CD4-positive, alpha-beta memory T cell (primary cell): ENCODE measurements around the gene CPNE1. TPM values are rescaled to one million over a fixed set of nuclear protein-coding genes. Genes with fewer than 3 reads are reported as not detected.
A peak's percentile ranks its signal among the peaks of the same experiment; 100 is the strongest.

Experiments used
- CTCF ChIA-PET: fragments of 350-600 bp; sonication (Branson Sonifier 250); formaldehyde crosslinking; loops from one replicate; lab custom pipeline; 2021; ENCODE audit warnings: inconsistent platforms; ENCODE audit not compliant: partially characterized antibody; lab: Charles Lee
- POLR2A ChIA-PET: fragments of 350-600 bp; sonication (Branson Sonifier 250); formaldehyde crosslinking; loops from one replicate; lab custom pipeline; 2021; ENCODE audit not compliant: partially characterized antibody; lab: Charles Lee
- DNase-seq, 5 donors: peaks; one replicate each; pipeline versions ENCODE4 v3.0.0 to v3.0.0-alpha.2; 2020 to 2022; ENCODE audit warnings: mixed read lengths in 1 of 5
- H3K27ac ChIP-seq: one replicate; pipeline ENCODE4 v1.7.0; 2013; ENCODE audit warnings: low read depth, low read length
- H3K27me3 ChIP-seq: 2 replicates; pipeline ENCODE4 v1.7.0; 2013; ENCODE audit warnings: mild to moderate bottlenecking, low read length, moderate library complexity; ENCODE audit not compliant: insufficient read depth
- H3K36me3 ChIP-seq: 2 replicates; pipeline ENCODE4 v1.7.0; 2013; ENCODE audit warnings: mild to moderate bottlenecking, low read length, moderate library complexity; ENCODE audit not compliant: insufficient read depth
- H3K4me1 ChIP-seq: 2 replicates; pipeline ENCODE4 v1.7.0; 2013; ENCODE audit warnings: mild to moderate bottlenecking, low read length, moderate library complexity; ENCODE audit not compliant: insufficient read depth
- H3K4me3 ChIP-seq, 2 donors: one replicate each; pipeline ENCODE4 v1.7.0; 2013; ENCODE audit warnings: low read length in 2 of 2, mild to moderate bottlenecking in 1 of 2
- H3K9me3 ChIP-seq, 2 donors: one replicate each; pipeline ENCODE4 v1.7.0; 2013; ENCODE audit warnings: low read length in 2 of 2, control low read depth in 1 of 2; ENCODE audit not compliant: control insufficient read depth in 1 of 2
- H3K27ac Mint-ChIP-seq, 7 donors: one replicate each; pipeline ENCODE4 v1.8.0; 2020 to 2021; ENCODE audit warnings: mixed read lengths in 7 of 7, mild to moderate bottlenecking in 6 of 7, inconsistent platforms in 3 of 7, moderate library complexity in 3 of 7
- H3K27me3 Mint-ChIP-seq, 2 donors: one replicate each; pipeline ENCODE4 v1.8.0; 2020 to 2021; ENCODE audit warnings: mixed read lengths in 2 of 2
- H3K36me3 Mint-ChIP-seq, 2 donors: one replicate each; pipeline ENCODE4 v1.8.0; 2020 to 2021; ENCODE audit warnings: mixed read lengths in 2 of 2, inconsistent platforms in 1 of 2, mild to moderate bottlenecking in 1 of 2
- H3K4me1 Mint-ChIP-seq, 4 donors: one replicate each; pipeline ENCODE4 v1.8.0; 2020 to 2021; ENCODE audit warnings: mixed read lengths in 4 of 4, mild to moderate bottlenecking in 1 of 4
- H3K4me3 Mint-ChIP-seq, 8 donors: one replicate each; pipeline ENCODE4 v1.8.0; 2020 to 2021; ENCODE audit warnings: mixed read lengths in 8 of 8, mild to moderate bottlenecking in 7 of 8, moderate library complexity in 6 of 8, inconsistent platforms in 3 of 8
- H3K9me3 Mint-ChIP-seq, 8 donors: one replicate each; pipeline ENCODE4 v1.8.0; 2020 to 2021; ENCODE audit warnings: mixed read lengths in 8 of 8, mild to moderate bottlenecking in 5 of 8, inconsistent platforms in 3 of 8, moderate library complexity in 1 of 8
- intact Hi-C: fragments of 100-400 bp; cut with micrococcal nuclease; formaldehyde crosslinking; loops from one replicate; pipeline ENCODE4 v1.15.1; 2023
- polyA plus RNA-seq, 2 donors: library from polyadenylated mRNA; unstranded; fragments of 300-500 nt; fragmentation: Illumina TruSeq; gene quantifications; one replicate each; pipeline ENCODE4 v1.2.3, GENCODE V29; 2021
- total RNA-seq, 2 experiments: library from RNA; stranded (reverse); gene quantifications; one replicate each; pipeline ENCODE4 v1.2.3, GENCODE V29; 2021

The CPNE1 gene
- total and polyA plus RNA-seq, 4 experiments from 2014 or later, result 305 to 353 (median 329) TPM

GRCh38 chr20:35617397-35618262 lies 47.1 kb downstream of the CPNE1 start:
- intact Hi-C loops, result loop anchor here (2.0 to 5.0 kb wide), 3 partner anchors 155 to 335 kb away; partner anchors contain the start of genes CEP250, PHF20 and SCAND1
- Mint-ChIP-seq H3K36me3 (peaks cover 0 to 7% of the 10 kb centered on the region in 2 donors), H3K27ac (peak overlapping the region; percentile 73 to 99 (median 91)), H3K4me1 (peaks cover 17 to 47% (median 34%) of the 10 kb centered on the region in 4 donors), H3K4me3 (peak overlapping the region; percentile 73 to 97 (median 88)), H3K9me3 (peaks cover 0 to 3% (median 0%) of the 10 kb centered on the region in 8 donors), H3K27me3 (peaks cover 0 to 3% of the 10 kb centered on the region in 2 donors)
- ChIA-PET CTCF (interaction anchor here (2.3 to 5.3 kb wide), 2 partner anchors 12 to 16 kb away, joined by 10 to 33 read pairs; no protein-coding TSS in a partner anchor), POLR2A (interaction anchor here (1.3 to 6.3 kb wide), 10 partner anchors 15 to 340 kb away, joined by 4 to 97 read pairs (median 17); partner anchors contain the start of genes CPNE1, ERGIC3, MMP24OS and NFS1)
- Histone ChIP-seq H3K27ac (no peak overlapping the region), H3K36me3 (no peaks in the 10 kb centered on the region), H3K27me3 (no peaks in the 10 kb centered on the region), H3K4me3 (peak overlapping the region; percentile 47 to 56), H3K9me3 (no peaks in the 10 kb centered on the region), H3K4me1 (peaks cover 39% of the 10 kb centered on the region)
- DNase-seq, result peak; percentile 15 to 72 (median 25)

GRCh38 chr20:35616465-35617396 lies 48.0 kb downstream of the CPNE1 start:
- Histone ChIP-seq H3K4me3 (peak overlapping the region; percentile 23 to 56), H3K36me3 (no peaks in the 10 kb centered on the region), H3K9me3 (no peaks in the 10 kb centered on the region), H3K27me3 (no peaks in the 10 kb centered on the region), H3K27ac (no peak overlapping the region), H3K4me1 (peaks cover 39% of the 10 kb centered on the region)
- Mint-ChIP-seq H3K27me3 (peaks cover 0 to 3% of the 10 kb centered on the region in 2 donors), H3K4me3 (peak overlapping the region; percentile 84 to 97 (median 88)), H3K27ac (peak overlapping the region; percentile 93 to 100 (median 96)), H3K4me1 (peaks cover 17 to 47% (median 34%) of the 10 kb centered on the region in 4 donors), H3K9me3 (peaks cover 0 to 3% (median 0%) of the 10 kb centered on the region in 8 donors), H3K36me3 (peaks cover 0 to 7% of the 10 kb centered on the region in 2 donors)
- intact Hi-C loops, result loop anchor here (1.0 to 5.0 kb wide), 9 partner anchors 15 to 336 kb away; partner anchors contain the start of genes CEP250, CPNE1, ERGIC3 and NFS1
- POLR2A ChIA-PET, result interaction anchor here (0.8 to 6.3 kb wide), 19 partner anchors 8 to 339 kb away, joined by 3 to 97 read pairs (median 7); partner anchors contain the start of genes CPNE1, ERGIC3, MMP24OS and NFS1
- CTCF ChIA-PET, result interaction anchor here (0.6 to 5.3 kb wide), 9 partner anchors 11 to 824 kb away, joined by 3 to 33 read pairs (median 3); no protein-coding TSS in a partner anchor
- peak in 2 of 5 donors; percentile 77 to 98 for DNase-seq

- Histone ChIP-seq H3K36me3 (no peaks in the 10 kb centered on the region), H3K27ac (peak within 1 kb of the TSS; percentile 91), H3K4me1 (peaks cover 39% of the 10 kb centered on the region), H3K27me3 (no peaks in the 10 kb centered on the region), H3K9me3 (no peaks in the 10 kb centered on the region), H3K4me3 (peak within 1 kb of the TSS; percentile 36 to 75)
- DNase-seq, result peak; percentile 88 to 100 (median 100)
- Mint-ChIP-seq H3K27me3 (peaks cover 0 to 3% of the 10 kb centered on the region in 2 donors), H3K9me3 (peaks cover 0 to 3% (median 0%) of the 10 kb centered on the region in 8 donors), H3K4me3 (peak within 1 kb of the TSS; percentile 84 to 97 (median 88)), H3K36me3 (peaks cover 0 to 6% of the 10 kb centered on the region in 2 donors), H3K4me1 (peaks cover 17 to 47% (median 33%) of the 10 kb centered on the region in 4 donors), H3K27ac (peak within 1 kb of the TSS; percentile 97 to 100 (median 99))
- CTCF ChIA-PET, result interaction anchor here (0.6 to 5.3 kb wide), 9 partner anchors 11 to 823 kb away, joined by 3 to 33 read pairs (median 3); no protein-coding TSS in a partner anchor
- intact Hi-C loops, result loop anchor here (1.0 to 5.0 kb wide), 9 partner anchors 15 to 336 kb away; partner anchors contain the start of genes CEP250, CPNE1, ERGIC3 and NFS1
- POLR2A ChIA-PET, result interaction anchor here (0.7 to 6.3 kb wide), 20 partner anchors 9 to 340 kb away, joined by 3 to 97 read pairs (median 5); partner anchors contain the start of genes CPNE1, ERGIC3, MMP24OS and NFS1
Observed at GRCh38 chr20:35615667-35616464, 48.8 kb downstream of the CPNE1 start, which contains the start of gene SPAG4. SPAG4 (plus strand) TSS chr20:35615829; CDS start chr20:35616004, 175 bp downstream.

- H3K36me3 ChIP-seq, result no peaks in the 10 kb centered on the region
- H3K4me1 ChIP-seq, result peaks cover 7% of the 10 kb centered on the region
- ChIA-PET POLR2A (interaction anchor here (0.9 kb wide), 1 partner anchor 132 kb away, joined by 3 read pairs; no protein-coding TSS in a partner anchor), CTCF (interaction anchor here (0.7 to 1.0 kb wide), 3 partner anchors 8 to 273 kb away, joined by 3 to 4 read pairs (median 3); no protein-coding TSS in a partner anchor)
- Mint-ChIP-seq H3K4me1 (peaks cover 3 to 12% (median 9%) of the 10 kb centered on the region in 4 donors), H3K4me3 (no peak overlapping the region), H3K27ac (no peak overlapping the region), H3K36me3 (peaks cover 0 to 3% of the 10 kb centered on the region in 2 donors), H3K27me3 (peaks cover 0 to 3% of the 10 kb centered on the region in 2 donors), H3K9me3 (peaks cover 0 to 6% (median 0%) of the 10 kb centered on the region in 8 donors)
- H3K27me3 ChIP-seq, result no peaks in the 10 kb centered on the region
- intact Hi-C loops, result no loop called here
- H3K9me3 ChIP-seq, result no peaks in the 10 kb centered on the region
- no peak overlapping the region for H3K4me3 ChIP-seq
- no peak overlapping the region for H3K27ac ChIP-seq
- DNase-seq, result no peak
Observed at GRCh38 chr20:35611482-35611881, 53.2 kb downstream of the CPNE1 start.

GRCh38 chr20:35610833-35611427 lies 53.8 kb downstream of the CPNE1 start:
- H3K4me1 Mint-ChIP-seq, result peaks cover 3 to 11% (median 6%) of the 10 kb centered on the region in 4 donors
- Histone ChIP-seq H3K27me3 (no peaks in the 10 kb centered on the region), H3K27ac (no peak overlapping the region), H3K4me3 (no peak overlapping the region), H3K4me1 (peaks cover 7% of the 10 kb centered on the region), H3K36me3 (no peaks in the 10 kb centered on the region), H3K9me3 (no peaks in the 10 kb centered on the region)
- H3K9me3 Mint-ChIP-seq, result peaks cover 0 to 6% (median 0%) of the 10 kb centered on the region in 8 donors
- H3K27ac Mint-ChIP-seq, result no peak overlapping the region
- peaks cover 0 to 3% of the 10 kb centered on the region in 2 donors for H3K27me3 Mint-ChIP-seq
- ChIA-PET CTCF (interaction anchor here (0.9 to 1.0 kb wide), 2 partner anchors 8 to 53 kb away, joined by 3 to 4 read pairs; no protein-coding TSS in a partner anchor), POLR2A (interaction anchor here (0.9 kb wide), 1 partner anchor 132 kb away, joined by 3 read pairs; no protein-coding TSS in a partner anchor)
- H3K4me3 Mint-ChIP-seq, result no peak overlapping the region
- peaks cover 0 to 3% of the 10 kb centered on the region in 2 donors for H3K36me3 Mint-ChIP-seq
- DNase-seq, result no peak
- intact Hi-C loops, result no loop called here
